Ascending aorta (tissue), 2 donors: ENCODE data around the gene MEIOSIN. TPM values are rescaled to one million over a fixed set of nuclear protein-coding genes. Genes with fewer than 3 reads are reported as not detected.

Experiments
- DNase-seq, 2 donors: peaks; one replicate each; pipeline ENCODE4 v3.0.0-alpha.2; 2019; ENCODE audit warnings: low spot score in 2 of 2
- H3K27ac ChIP-seq, 2 donors: fragments of 200-600 bp; sonication (generic); one replicate each; pipeline ENCODE4 v1.5.1; 2016 to 2017; ENCODE audit warnings: mild to moderate bottlenecking in 1 of 2
- H3K27me3 ChIP-seq: fragments of 200-600 bp; sonication (generic); one replicate; pipeline ENCODE4 v1.5.1; 2017
- H3K36me3 ChIP-seq, 2 donors: fragments of 200-600 bp; sonication (generic); one replicate each; pipeline ENCODE4 v1.5.1; 2016
- H3K4me1 ChIP-seq, 2 donors: fragments of 200-600 bp; sonication (generic); one replicate each; pipeline ENCODE4 v1.5.1; 2016 to 2017; ENCODE audit warnings: mild to moderate bottlenecking in 1 of 2
- H3K4me3 ChIP-seq, 2 donors: fragments of 200-600 bp; sonication (generic); one replicate each; pipeline ENCODE4 v1.5.1; 2016 to 2017; ENCODE audit warnings: mild to moderate bottlenecking in 1 of 2
- H3K9me3 ChIP-seq, 2 donors: fragments of 200-600 bp; sonication (generic); one replicate each; pipeline ENCODE4 v1.5.1; 2016
- intact Hi-C: fragments of 100-400 bp; cut with DNase I; formaldehyde crosslinking; loops from one replicate; pipeline ENCODE4 v1.15.1; 2023
- total RNA-seq: library from RNA; depleted of rRNA; stranded (reverse); fragments of >200 nt; gene quantifications from one replicate; pipeline ENCODE4 v1.1.0, GENCODE V29; 2016
- TF ChIP-seq, protein P1 (sequence below), 3 experiments: fragments of 200-600 bp in 2 of 3; fragments of 450-650 bp in 1 of 3; sonication (generic) in 2 of 3; IDR thresholded peaks; one replicate each; pipeline ENCODE4 v1.5.1; 2016 to 2019; ENCODE audit warnings: antibody characterized with exemption in 3 of 3, mild to moderate bottlenecking in 1 of 3, moderate library complexity in 1 of 3

Gene MEIOSIN
- total RNA-seq, 1 donor from 2014 or later = not detected

GRCh38 chr19:45778010-45778661, 44.9 kb downstream of the MEIOSIN start:
- H3K9me3 ChIP-seq = no peaks in the 10 kb centered on the region
- peaks cover 39 to 42% of the 10 kb centered on the region in 2 donors for H3K36me3 ChIP-seq
- peaks cover 4 to 17% of the 10 kb centered on the region in 2 donors for H3K4me1 ChIP-seq
- TF ChIP-seq, protein P1, sequence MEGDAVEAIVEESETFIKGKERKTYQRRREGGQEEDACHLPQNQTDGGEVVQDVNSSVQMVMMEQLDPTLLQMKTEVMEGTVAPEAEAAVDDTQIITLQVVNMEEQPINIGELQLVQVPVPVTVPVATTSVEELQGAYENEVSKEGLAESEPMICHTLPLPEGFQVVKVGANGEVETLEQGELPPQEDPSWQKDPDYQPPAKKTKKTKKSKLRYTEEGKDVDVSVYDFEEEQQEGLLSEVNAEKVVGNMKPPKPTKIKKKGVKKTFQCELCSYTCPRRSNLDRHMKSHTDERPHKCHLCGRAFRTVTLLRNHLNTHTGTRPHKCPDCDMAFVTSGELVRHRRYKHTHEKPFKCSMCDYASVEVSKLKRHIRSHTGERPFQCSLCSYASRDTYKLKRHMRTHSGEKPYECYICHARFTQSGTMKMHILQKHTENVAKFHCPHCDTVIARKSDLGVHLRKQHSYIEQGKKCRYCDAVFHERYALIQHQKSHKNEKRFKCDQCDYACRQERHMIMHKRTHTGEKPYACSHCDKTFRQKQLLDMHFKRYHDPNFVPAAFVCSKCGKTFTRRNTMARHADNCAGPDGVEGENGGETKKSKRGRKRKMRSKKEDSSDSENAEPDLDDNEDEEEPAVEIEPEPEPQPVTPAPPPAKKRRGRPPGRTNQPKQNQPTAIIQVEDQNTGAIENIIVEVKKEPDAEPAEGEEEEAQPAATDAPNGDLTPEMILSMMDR (IDR thresholded peaks at IDR 0.05) = no peak
- H3K27me3 ChIP-seq = no peaks in the 10 kb centered on the region
- H3K4me3 ChIP-seq = no peak overlapping the region
- intact Hi-C loops = no loop called here
- no peak for DNase-seq
- H3K27ac ChIP-seq = peak overlapping the region in 1 of 2 donors; percentile 16

- TF ChIP-seq, protein P1 (IDR thresholded peaks at IDR 0.05) = peak; percentile 17 to 51 (median 42)
- H3K4me3 ChIP-seq = peak overlapping the region; percentile 71 to 94
- intact Hi-C loops = loop anchor here (1.0 kb wide), 1 partner anchor 9 kb away; no protein-coding TSS in a partner anchor
- peak in 1 of 2 donors; percentile 89 for DNase-seq
- H3K27me3 ChIP-seq = no peaks in the 10 kb centered on the region
- H3K4me1 ChIP-seq = peaks cover 11 to 31% of the 10 kb centered on the region in 2 donors
- peak overlapping the region; percentile 93 to 94 for H3K27ac ChIP-seq
- H3K36me3 ChIP-seq = peaks cover 34 to 39% of the 10 kb centered on the region in 2 donors
- H3K9me3 ChIP-seq = no peaks in the 10 kb centered on the region
These were observed 46.2 kb downstream of the MEIOSIN start for GRCh38 chr19:45779231-45780145.

DNA sequence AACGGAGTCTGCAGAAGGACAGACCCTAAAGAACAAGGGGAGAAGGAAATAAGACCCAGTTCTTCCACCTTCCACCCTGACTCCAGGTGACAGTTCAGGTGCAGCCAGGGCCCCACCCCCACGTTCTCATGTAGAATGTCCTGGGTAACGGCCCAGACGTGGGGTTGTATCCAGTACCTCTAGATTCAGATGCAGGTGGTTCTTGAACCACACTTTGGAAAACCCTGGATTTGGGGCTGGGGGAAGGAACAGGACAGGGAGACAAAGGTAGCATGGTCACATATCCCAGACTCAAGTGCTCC, 46.9 kb downstream of the MEIOSIN start:
- Histone ChIP-seq H3K27ac (peak overlapping the region; percentile 93 to 94), H3K36me3 (peaks cover 29 to 35% of the 10 kb centered on the region in 2 donors), H3K9me3 (no peaks in the 10 kb centered on the region), H3K27me3 (no peaks in the 10 kb centered on the region), H3K4me1 (peaks cover 11 to 37% of the 10 kb centered on the region in 2 donors), H3K4me3 (peak overlapping the region; percentile 71 to 94)
- intact Hi-C loops = no loop called here
- TF ChIP-seq, protein P1 (IDR thresholded peaks at IDR 0.05) = no peak
- DNase-seq = no peak

DNA sequence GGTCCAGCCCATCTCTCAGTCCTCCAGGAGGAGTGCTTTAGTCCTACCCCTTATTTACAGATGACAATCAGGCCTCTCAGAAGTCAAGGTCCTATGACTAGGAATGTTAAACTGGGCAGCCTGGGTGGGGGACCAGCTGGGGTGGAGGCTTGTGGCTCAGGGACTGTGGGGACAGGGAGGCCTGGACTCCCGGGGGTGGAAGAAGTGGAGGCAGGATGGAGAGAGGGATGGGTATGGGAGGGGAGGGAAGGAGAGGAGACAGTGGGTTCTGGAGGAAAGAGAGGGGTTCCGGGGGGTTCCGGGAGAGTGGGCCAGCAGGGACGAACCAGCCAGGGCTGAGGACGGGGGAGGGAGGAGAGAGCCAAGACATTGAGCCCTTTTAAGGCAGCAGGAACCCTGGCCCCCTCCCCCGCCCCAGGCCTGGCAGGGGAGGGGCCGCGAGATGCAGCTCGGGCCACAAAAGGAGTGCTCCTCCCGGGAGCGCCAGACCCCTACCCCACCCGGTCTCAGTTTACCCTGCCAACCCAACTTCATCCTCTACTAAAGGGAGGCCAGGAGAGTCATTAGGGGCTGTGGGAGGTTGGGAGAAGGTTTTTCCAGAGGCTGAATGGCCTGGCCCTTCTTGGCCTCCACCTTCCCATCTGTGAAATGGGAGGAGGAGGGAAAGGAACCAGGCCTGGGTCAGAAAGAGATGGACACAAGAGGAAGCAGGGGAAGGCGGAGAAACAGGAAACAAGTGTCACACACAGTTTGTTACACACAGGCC, 47.4 kb downstream of the MEIOSIN start:
- TF ChIP-seq, protein P1 (IDR thresholded peaks at IDR 0.05) = no peak
- Histone ChIP-seq H3K4me3 (peak overlapping the region; percentile 71 to 94), H3K9me3 (no peaks in the 10 kb centered on the region), H3K27me3 (no peaks in the 10 kb centered on the region), H3K36me3 (peaks cover 31 to 39% of the 10 kb centered on the region in 2 donors), H3K27ac (peak overlapping the region; percentile 93 to 94), H3K4me1 (peaks cover 11 to 42% of the 10 kb centered on the region in 2 donors)
- intact Hi-C loops = no loop called here
- no peak for DNase-seq
